C1 segment of cervical spinal cord (tissue), 14 donors: ENCODE data around the gene HDGFL3.

Experiments
- DNase-seq, 14 donors: peaks; one replicate each; lab custom pipeline; 2025; lab: John Stamatoyannopoulos, UW

The HDGFL3 gene

GRCh38 chr15:83127547-83128150, 80.0 kb downstream of the HDGFL3 start:
- DNase-seq: no peak

GRCh38 chr15:83123529-83123928, 84.1 kb downstream of the HDGFL3 start:
- no peak for DNase-seq

GRCh38 chr15:83119968-83120581, 87.5 kb downstream of the HDGFL3 start:
- DNase-seq: no peak

- DNase-seq: peak in 1 of 14 donors; percentile 35
These were observed 88.7 kb downstream of the HDGFL3 start for GRCh38 chr15:83118968-83119367.

GRCh38 chr15:83118291-83118827, 89.3 kb downstream of the HDGFL3 start:
- no peak for DNase-seq

- DNase-seq: no peak
These were observed 91.6 kb downstream of the HDGFL3 start for GRCh38 chr15:83115831-83116565.

GRCh38 chr15:83115410-83115809, 92.2 kb downstream of the HDGFL3 start:
- no peak for DNase-seq

- no peak for DNase-seq
These were observed 92.8 kb downstream of the HDGFL3 start for GRCh38 chr15:83114856-83115255.

- no peak for DNase-seq
These were observed 93.5 kb downstream of the HDGFL3 start for GRCh38 chr15:83113881-83114674.

- DNase-seq: no peak
These were observed 94.7 kb downstream of the HDGFL3 start for GRCh38 chr15:83112956-83113299.

- no peak for DNase-seq
These were observed 95.2 kb downstream of the HDGFL3 start for GRCh38 chr15:83112233-83112955.

- no peak for DNase-seq
These were observed 96.5 kb downstream of the HDGFL3 start for GRCh38 chr15:83111149-83111548.

GRCh38 chr15:83110381-83110780, 97.2 kb downstream of the HDGFL3 start:
- DNase-seq: no peak

- peak in 1 of 14 donors; percentile 7 for DNase-seq
These were observed 98.1 kb downstream of the HDGFL3 start for GRCh38 chr15:83109532-83109931.

- peak in 8 of 14 donors; percentile 8 to 64 (median 57) for DNase-seq
These were observed 99.1 kb downstream of the HDGFL3 start for GRCh38 chr15:83108266-83109219.

GRCh38 chr15:83107841-83108181, 99.8 kb downstream of the HDGFL3 start:
- no peak for DNase-seq

- peak in 1 of 14 donors; percentile 52 for DNase-seq
These were observed 100.4 kb downstream of the HDGFL3 start, which contains the start of gene TM6SF1 for GRCh38 chr15:83106994-83107840. Gene TM6SF1, plus strand, starts transcription at chr15:83107645. Its CDS starts 36 bp downstream, at chr15:83107681.

- DNase-seq: no peak
These were observed 102.2 kb downstream of the HDGFL3 start for GRCh38 chr15:83105440-83105839.

- no peak for DNase-seq
These were observed 103.5 kb downstream of the HDGFL3 start for GRCh38 chr15:83104141-83104540.
